Vagina (tissue), 2 donors: ENCODE measurements around the gene RAB40C.

Experiments used
- POLR2A ChIP-seq, 2 donors: fragments of 450-650 bp; IDR thresholded peaks; one replicate each; pipeline ENCODE4 v1.6.1; 2017; ENCODE audit warnings: antibody characterized with exemption in 2 of 2, mild to moderate bottlenecking in 2 of 2, moderate library complexity in 2 of 2
- TF ChIP-seq, protein P1 (sequence below), 3 experiments: fragments of 450-650 bp in 2 of 3; fragments of 200-600 bp in 1 of 3; sonication (generic) in 1 of 3; IDR thresholded peaks; one replicate each; pipeline ENCODE4 v1.5.1; 2017 to 2019; ENCODE audit warnings: antibody characterized with exemption in 3 of 3, mild to moderate bottlenecking in 2 of 3, moderate library complexity in 2 of 3

DNA sequence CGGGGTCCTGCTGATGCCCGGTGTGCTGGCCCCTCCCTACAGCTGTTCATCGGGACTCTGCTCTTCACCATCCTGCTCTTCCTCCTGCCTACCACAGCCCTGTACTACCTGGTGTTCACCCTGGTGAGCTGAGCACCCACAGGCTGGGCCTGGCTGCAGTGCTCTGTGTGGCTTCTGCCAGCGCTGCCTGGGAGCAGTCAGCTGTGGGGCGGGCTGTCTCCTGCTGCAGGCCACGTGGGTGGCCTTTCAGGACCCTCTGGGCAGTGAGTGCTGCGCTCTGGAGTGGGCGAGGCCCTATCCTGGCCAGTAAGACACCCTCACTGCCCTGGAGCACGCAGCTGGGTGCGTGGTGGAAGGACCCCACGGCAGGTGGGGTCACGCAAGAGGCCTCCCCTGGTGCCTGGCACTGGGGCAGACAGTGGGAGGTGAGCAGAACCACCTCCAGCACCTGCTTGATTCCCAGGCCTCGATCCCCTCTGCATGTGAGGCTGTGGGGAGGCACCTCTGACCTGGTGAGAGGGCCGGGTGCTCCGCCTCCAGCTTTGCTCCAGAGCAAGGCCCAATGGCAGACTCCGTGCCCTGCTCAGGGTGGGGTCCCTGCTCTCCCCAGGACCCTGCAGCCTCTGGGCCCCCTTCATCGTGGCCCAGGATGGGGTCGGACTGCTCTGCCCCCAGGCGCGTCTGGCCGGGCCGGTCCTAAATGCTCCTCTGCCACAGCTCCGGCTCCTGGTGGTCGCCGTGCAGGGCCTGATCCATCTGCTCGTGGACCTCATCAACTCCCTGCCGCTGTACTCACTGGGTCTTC, 9.5 kb upstream of the RAB40C start:
- no peak for TF ChIP-seq POLR2A (IDR thresholded peaks at IDR 0.05)
- TF ChIP-seq, protein P1, sequence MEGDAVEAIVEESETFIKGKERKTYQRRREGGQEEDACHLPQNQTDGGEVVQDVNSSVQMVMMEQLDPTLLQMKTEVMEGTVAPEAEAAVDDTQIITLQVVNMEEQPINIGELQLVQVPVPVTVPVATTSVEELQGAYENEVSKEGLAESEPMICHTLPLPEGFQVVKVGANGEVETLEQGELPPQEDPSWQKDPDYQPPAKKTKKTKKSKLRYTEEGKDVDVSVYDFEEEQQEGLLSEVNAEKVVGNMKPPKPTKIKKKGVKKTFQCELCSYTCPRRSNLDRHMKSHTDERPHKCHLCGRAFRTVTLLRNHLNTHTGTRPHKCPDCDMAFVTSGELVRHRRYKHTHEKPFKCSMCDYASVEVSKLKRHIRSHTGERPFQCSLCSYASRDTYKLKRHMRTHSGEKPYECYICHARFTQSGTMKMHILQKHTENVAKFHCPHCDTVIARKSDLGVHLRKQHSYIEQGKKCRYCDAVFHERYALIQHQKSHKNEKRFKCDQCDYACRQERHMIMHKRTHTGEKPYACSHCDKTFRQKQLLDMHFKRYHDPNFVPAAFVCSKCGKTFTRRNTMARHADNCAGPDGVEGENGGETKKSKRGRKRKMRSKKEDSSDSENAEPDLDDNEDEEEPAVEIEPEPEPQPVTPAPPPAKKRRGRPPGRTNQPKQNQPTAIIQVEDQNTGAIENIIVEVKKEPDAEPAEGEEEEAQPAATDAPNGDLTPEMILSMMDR (IDR thresholded peaks at IDR 0.05): no peak
